HL-60 (cell line): Measurements from ENCODE around the gene KCNH1.

Experiments
- GABPA ChIP-seq: IDR thresholded peaks from 2 replicates; pipeline ENCODE4 v1.6.1; 2012; ENCODE audit warnings: low read depth
- TF ChIP-seq, protein P1 (sequence below): IDR thresholded peaks from one replicate; pipeline ENCODE4 v1.5.1; 2011; ENCODE audit warnings: low read length, control low read depth, inconsistent platforms; ENCODE audit not compliant: insufficient read depth
- TF ChIP-seq, protein P2 (sequence below): IDR thresholded peaks from 2 replicates; pipeline ENCODE4 v1.6.1; 2012; ENCODE audit warnings: low read depth; ENCODE audit not compliant: insufficient replicate concordance

DNA sequence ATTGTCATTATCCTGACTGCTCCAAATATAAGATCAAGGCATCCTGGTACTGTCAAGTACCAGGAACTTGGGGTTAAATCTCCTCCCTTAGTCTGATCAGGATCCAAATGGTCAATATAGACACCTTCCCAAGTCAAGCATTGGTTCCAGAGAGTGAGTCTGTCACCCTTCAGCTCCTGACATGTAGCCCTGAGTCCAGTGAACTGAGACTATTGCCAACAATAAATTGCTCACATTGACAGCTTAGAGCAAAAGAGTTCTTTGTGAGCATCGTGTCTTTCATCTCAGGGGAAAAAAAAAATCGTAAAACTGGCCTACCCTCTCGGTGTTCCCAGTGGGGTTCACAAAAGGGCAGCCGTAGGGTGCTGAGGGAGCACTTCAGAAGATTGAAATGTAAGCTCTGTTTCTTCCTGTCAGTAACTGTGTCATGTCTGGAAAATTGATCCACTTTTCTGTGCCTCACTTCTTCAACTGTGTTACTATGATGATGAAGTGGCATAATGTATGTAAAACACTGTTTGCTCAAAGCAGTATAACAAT is 228.5 kb downstream of the KCNH1 start:
- TF ChIP-seq, protein P1, sequence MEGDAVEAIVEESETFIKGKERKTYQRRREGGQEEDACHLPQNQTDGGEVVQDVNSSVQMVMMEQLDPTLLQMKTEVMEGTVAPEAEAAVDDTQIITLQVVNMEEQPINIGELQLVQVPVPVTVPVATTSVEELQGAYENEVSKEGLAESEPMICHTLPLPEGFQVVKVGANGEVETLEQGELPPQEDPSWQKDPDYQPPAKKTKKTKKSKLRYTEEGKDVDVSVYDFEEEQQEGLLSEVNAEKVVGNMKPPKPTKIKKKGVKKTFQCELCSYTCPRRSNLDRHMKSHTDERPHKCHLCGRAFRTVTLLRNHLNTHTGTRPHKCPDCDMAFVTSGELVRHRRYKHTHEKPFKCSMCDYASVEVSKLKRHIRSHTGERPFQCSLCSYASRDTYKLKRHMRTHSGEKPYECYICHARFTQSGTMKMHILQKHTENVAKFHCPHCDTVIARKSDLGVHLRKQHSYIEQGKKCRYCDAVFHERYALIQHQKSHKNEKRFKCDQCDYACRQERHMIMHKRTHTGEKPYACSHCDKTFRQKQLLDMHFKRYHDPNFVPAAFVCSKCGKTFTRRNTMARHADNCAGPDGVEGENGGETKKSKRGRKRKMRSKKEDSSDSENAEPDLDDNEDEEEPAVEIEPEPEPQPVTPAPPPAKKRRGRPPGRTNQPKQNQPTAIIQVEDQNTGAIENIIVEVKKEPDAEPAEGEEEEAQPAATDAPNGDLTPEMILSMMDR: no peak
- TF ChIP-seq, protein P2, sequence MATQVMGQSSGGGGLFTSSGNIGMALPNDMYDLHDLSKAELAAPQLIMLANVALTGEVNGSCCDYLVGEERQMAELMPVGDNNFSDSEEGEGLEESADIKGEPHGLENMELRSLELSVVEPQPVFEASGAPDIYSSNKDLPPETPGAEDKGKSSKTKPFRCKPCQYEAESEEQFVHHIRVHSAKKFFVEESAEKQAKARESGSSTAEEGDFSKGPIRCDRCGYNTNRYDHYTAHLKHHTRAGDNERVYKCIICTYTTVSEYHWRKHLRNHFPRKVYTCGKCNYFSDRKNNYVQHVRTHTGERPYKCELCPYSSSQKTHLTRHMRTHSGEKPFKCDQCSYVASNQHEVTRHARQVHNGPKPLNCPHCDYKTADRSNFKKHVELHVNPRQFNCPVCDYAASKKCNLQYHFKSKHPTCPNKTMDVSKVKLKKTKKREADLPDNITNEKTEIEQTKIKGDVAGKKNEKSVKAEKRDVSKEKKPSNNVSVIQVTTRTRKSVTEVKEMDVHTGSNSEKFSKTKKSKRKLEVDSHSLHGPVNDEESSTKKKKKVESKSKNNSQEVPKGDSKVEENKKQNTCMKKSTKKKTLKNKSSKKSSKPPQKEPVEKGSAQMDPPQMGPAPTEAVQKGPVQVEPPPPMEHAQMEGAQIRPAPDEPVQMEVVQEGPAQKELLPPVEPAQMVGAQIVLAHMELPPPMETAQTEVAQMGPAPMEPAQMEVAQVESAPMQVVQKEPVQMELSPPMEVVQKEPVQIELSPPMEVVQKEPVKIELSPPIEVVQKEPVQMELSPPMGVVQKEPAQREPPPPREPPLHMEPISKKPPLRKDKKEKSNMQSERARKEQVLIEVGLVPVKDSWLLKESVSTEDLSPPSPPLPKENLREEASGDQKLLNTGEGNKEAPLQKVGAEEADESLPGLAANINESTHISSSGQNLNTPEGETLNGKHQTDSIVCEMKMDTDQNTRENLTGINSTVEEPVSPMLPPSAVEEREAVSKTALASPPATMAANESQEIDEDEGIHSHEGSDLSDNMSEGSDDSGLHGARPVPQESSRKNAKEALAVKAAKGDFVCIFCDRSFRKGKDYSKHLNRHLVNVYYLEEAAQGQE: no peak
- no peak for TF ChIP-seq GABPA
